Measurements from ENCODE around the gene CDC42BPG. TPM values are rescaled to one million over a fixed set of nuclear protein-coding genes. Genes with fewer than 3 reads are reported as not detected.

The CDC42BPG gene
- total and polyA plus RNA-seq, 9 of the 15 experiments (the other 6 are each of a cell fraction or from before 2014, with no cell fraction given), result 0.04 to 8.8 (median 2.1) TPM

GRCh38 chr11:64887757-64888405 lies 43.4 kb upstream of the CDC42BPG start (continued):
- TF ChIP-seq CEBPZ (IDR thresholded peaks at IDR 0.05; ENCODE audit: borderline replicate concordance, low read depth, low read length), result no peak
- TF ChIP-seq ZNF174 (CRISPR knock-in tag; IDR thresholded peaks at IDR 0.05), result no peak
- 0 out of 4 replicates have a peak, but pooled peaks of 1 of the 2 experiments have one; percentile 24 for TF ChIP-seq TBL1XR1 (IDR thresholded peaks at IDR 0.05; ENCODE audit: low read length in 2 of 2)
- TF ChIP-seq ZNF324 (CRISPR knock-in tag; IDR thresholded peaks at IDR 0.05), result no peak
- no peak for TF ChIP-seq USF1 (CRISPR knock-in tag; IDR thresholded peaks at IDR 0.05)
- TF ChIP-seq ZNF780A (CRISPR knock-in tag; IDR thresholded peaks at IDR 0.05), result no peak
- TF ChIP-seq HOXB6 (CRISPR knock-in tag; IDR thresholded peaks at IDR 0.05; ENCODE audit: borderline replicate concordance), result no peak
- no peak for TF ChIP-seq BRF1 (IDR thresholded peaks at IDR 0.05; ENCODE audit: borderline replicate concordance, extremely low read depth, insufficient read length)
- peak in 1 of 2 experiments; percentile 42; a peak in 1 of 4 replicates for TF ChIP-seq FOXK2 (conservative IDR thresholded peaks at IDR 0.05 in 1 of 2, IDR thresholded peaks at IDR 0.05 in 1 of 2; ENCODE audit: low read depth in 2 of 2)
- no peak for TF ChIP-seq PCBP1 (IDR thresholded peaks at IDR 0.05; ENCODE audit: low read depth, low read length, poor library complexity, severe bottlenecking)
- TF ChIP-seq ZNF639 (CRISPR knock-in tag; conservative IDR thresholded peaks at IDR 0.05 in 1 of 2, IDR thresholded peaks at IDR 0.05 in 1 of 2), result peak in 1 of 2 experiments; percentile 16; a peak in 1 of 4 replicates
- 0 out of 2 replicates have a peak, but pooled peaks have one; percentile 27 for TF ChIP-seq ZNF449 (CRISPR knock-in tag; IDR thresholded peaks at IDR 0.05)
- TF ChIP-seq PBX2 (CRISPR knock-in tag; IDR thresholded peaks at IDR 0.05; ENCODE audit: low read depth), result no peak
- TF ChIP-seq PBX2 (tag; conservative IDR thresholded peaks at IDR 0.05; ENCODE audit: low read depth), result no peak
- TF ChIP-seq ZNF445 (CRISPR knock-in tag; IDR thresholded peaks at IDR 0.05; ENCODE audit: low read depth), result no peak
- TF ChIP-seq U2AF1 (optimal IDR thresholded peaks at IDR 0.05; ENCODE audit: low read depth, low read length), result no peak

Measured in K562 (cell line).